MG63 (cell line): Measurements from ENCODE around the gene MYH3. TPM values are rescaled to one million over a fixed set of nuclear protein-coding genes. Genes with fewer than 3 reads are reported as not detected.

ENCODE experiments used
- DNase-seq: peaks from one replicate; pipeline ENCODE4 v3.0.0-alpha.2; 2020
- H3K27me3 ChIP-seq: fragments of 250-450 bp; sonication (Bioruptor Pico); 2 replicates; pipeline ENCODE4 v1.5.1; 2020; ENCODE audit warnings: mild to moderate bottlenecking, moderate library complexity
- H3K36me3 ChIP-seq: fragments of 250-450 bp; sonication (Bioruptor Pico); 2 replicates; pipeline ENCODE4 v1.5.1; 2020; ENCODE audit warnings: mild to moderate bottlenecking, moderate library complexity
- H3K4me3 ChIP-seq: fragments of 250-450 bp; sonication (Bioruptor Pico); 2 replicates; pipeline ENCODE4 v1.5.1; 2020; ENCODE audit warnings: mild to moderate bottlenecking, moderate library complexity
- H3K9me3 ChIP-seq: fragments of 250-450 bp; sonication (Bioruptor Pico); 2 replicates; pipeline ENCODE4 v1.5.1; 2020; ENCODE audit warnings: mild to moderate bottlenecking, moderate library complexity
- total RNA-seq: library from RNA; depleted of rRNA; stranded (reverse); fragments of >200 nt; shearing (Covaris generic); gene quantifications from 2 replicates; pipeline ENCODE4 v1.2.3, GENCODE V29; 2014; ENCODE audit warnings: low replicate concordance

Gene MYH3
- total RNA-seq, 1 experiment from 2014 or later = 1.2 TPM

GRCh38 chr17:10626390-10626789 is 30.7 kb downstream of the MYH3 start:
- Histone ChIP-seq H3K27me3 (no peaks in the 10 kb centered on the region), H3K36me3 (no peaks in the 10 kb centered on the region), H3K4me3 (no peak overlapping the region), H3K9me3 (no peaks in the 10 kb centered on the region)
- no peak for DNase-seq

- no peak for DNase-seq
- H3K36me3 ChIP-seq = no peaks in the 10 kb centered on the region
- no peaks in the 10 kb centered on the region for H3K27me3 ChIP-seq
- H3K4me3 ChIP-seq = no peak overlapping the region
- H3K9me3 ChIP-seq = no peaks in the 10 kb centered on the region
Observed at GRCh38 chr17:10624969-10625368, 32.1 kb downstream of the MYH3 start.

- H3K36me3 ChIP-seq = no peaks in the 10 kb centered on the region
- no peaks in the 10 kb centered on the region for H3K27me3 ChIP-seq
- H3K9me3 ChIP-seq = no peaks in the 10 kb centered on the region
- DNase-seq = no peak
- no peak overlapping the region for H3K4me3 ChIP-seq
Observed at GRCh38 chr17:10623737-10624338, 33.3 kb downstream of the MYH3 start.

GRCh38 chr17:10622617-10623485 is 34.3 kb downstream of the MYH3 start:
- Histone ChIP-seq H3K4me3 (no peak overlapping the region), H3K27me3 (no peaks in the 10 kb centered on the region), H3K36me3 (no peaks in the 10 kb centered on the region), H3K9me3 (no peaks in the 10 kb centered on the region)
- DNase-seq = no peak

- Histone ChIP-seq H3K27me3 (no peaks in the 10 kb centered on the region), H3K36me3 (no peaks in the 10 kb centered on the region), H3K9me3 (no peaks in the 10 kb centered on the region), H3K4me3 (no peak overlapping the region)
- DNase-seq = no peak
Observed at GRCh38 chr17:10621397-10621796, 35.7 kb downstream of the MYH3 start.

GRCh38 chr17:10620823-10621222 is 36.3 kb downstream of the MYH3 start:
- Histone ChIP-seq H3K4me3 (no peak overlapping the region), H3K36me3 (no peaks in the 10 kb centered on the region), H3K9me3 (no peaks in the 10 kb centered on the region), H3K27me3 (no peaks in the 10 kb centered on the region)
- no peak for DNase-seq

- DNase-seq = peak; percentile 80
- Histone ChIP-seq H3K27me3 (no peaks in the 10 kb centered on the region), H3K9me3 (no peaks in the 10 kb centered on the region), H3K4me3 (no peak overlapping the region), H3K36me3 (no peaks in the 10 kb centered on the region)
Observed at GRCh38 chr17:10618202-10618635, 38.9 kb downstream of the MYH3 start.

GRCh38 chr17:10617120-10617505 is 40.0 kb downstream of the MYH3 start:
- Histone ChIP-seq H3K36me3 (no peaks in the 10 kb centered on the region), H3K4me3 (no peak overlapping the region), H3K27me3 (no peaks in the 10 kb centered on the region), H3K9me3 (no peaks in the 10 kb centered on the region)
- DNase-seq = no peak

- Histone ChIP-seq H3K27me3 (no peaks in the 10 kb centered on the region), H3K9me3 (no peaks in the 10 kb centered on the region), H3K4me3 (no peak overlapping the region), H3K36me3 (no peaks in the 10 kb centered on the region)
- peak; percentile 78 for DNase-seq
Observed at GRCh38 chr17:10616502-10617119, 40.5 kb downstream of the MYH3 start.

GRCh38 chr17:10614536-10615155 is 42.5 kb downstream of the MYH3 start:
- DNase-seq = peak; percentile 58
- Histone ChIP-seq H3K4me3 (no peak overlapping the region), H3K27me3 (no peaks in the 10 kb centered on the region), H3K36me3 (no peaks in the 10 kb centered on the region), H3K9me3 (no peaks in the 10 kb centered on the region)

GRCh38 chr17:10613775-10614513 is 43.2 kb downstream of the MYH3 start:
- no peaks in the 10 kb centered on the region for H3K36me3 ChIP-seq
- H3K9me3 ChIP-seq = no peaks in the 10 kb centered on the region
- H3K27me3 ChIP-seq = no peaks in the 10 kb centered on the region
- DNase-seq = peak; percentile 63
- no peak overlapping the region for H3K4me3 ChIP-seq

GRCh38 chr17:10612957-10613744 is 44.0 kb downstream of the MYH3 start:
- Histone ChIP-seq H3K36me3 (no peaks in the 10 kb centered on the region), H3K4me3 (no peak overlapping the region), H3K27me3 (no peaks in the 10 kb centered on the region), H3K9me3 (no peaks in the 10 kb centered on the region)
- no peak for DNase-seq

GRCh38 chr17:10610884-10611283 is 46.2 kb downstream of the MYH3 start:
- H3K4me3 ChIP-seq = no peak overlapping the region
- H3K27me3 ChIP-seq = no peaks in the 10 kb centered on the region
- no peaks in the 10 kb centered on the region for H3K36me3 ChIP-seq
- no peak for DNase-seq
- H3K9me3 ChIP-seq = no peaks in the 10 kb centered on the region

- Histone ChIP-seq H3K9me3 (no peaks in the 10 kb centered on the region), H3K27me3 (no peaks in the 10 kb centered on the region), H3K4me3 (no peak overlapping the region), H3K36me3 (no peaks in the 10 kb centered on the region)
- no peak for DNase-seq
Observed at GRCh38 chr17:10608244-10608643, 48.9 kb downstream of the MYH3 start.

GRCh38 chr17:10606110-10606509 is 51.0 kb downstream of the MYH3 start:
- DNase-seq = no peak
- Histone ChIP-seq H3K4me3 (no peak overlapping the region), H3K9me3 (no peaks in the 10 kb centered on the region), H3K27me3 (no peaks in the 10 kb centered on the region), H3K36me3 (no peaks in the 10 kb centered on the region)

GRCh38 chr17:10605221-10605783 is 51.8 kb downstream of the MYH3 start:
- Histone ChIP-seq H3K9me3 (no peaks in the 10 kb centered on the region), H3K36me3 (no peaks in the 10 kb centered on the region), H3K27me3 (no peaks in the 10 kb centered on the region), H3K4me3 (no peak overlapping the region)
- no peak for DNase-seq
